ENCODE results near the gene ARSD. TPM values are rescaled to one million over a fixed set of nuclear protein-coding genes. Genes with fewer than 3 reads are reported as not detected.
"Not testable (repeated sequence)": the region's sequence is repeated elsewhere in the genome, so short reads cannot be mapped to it uniquely, and the experiment has no call there.

The ARSD gene
- total RNA-seq, 1 experiment from 2014 or later, result 10.3 TPM

DNA sequence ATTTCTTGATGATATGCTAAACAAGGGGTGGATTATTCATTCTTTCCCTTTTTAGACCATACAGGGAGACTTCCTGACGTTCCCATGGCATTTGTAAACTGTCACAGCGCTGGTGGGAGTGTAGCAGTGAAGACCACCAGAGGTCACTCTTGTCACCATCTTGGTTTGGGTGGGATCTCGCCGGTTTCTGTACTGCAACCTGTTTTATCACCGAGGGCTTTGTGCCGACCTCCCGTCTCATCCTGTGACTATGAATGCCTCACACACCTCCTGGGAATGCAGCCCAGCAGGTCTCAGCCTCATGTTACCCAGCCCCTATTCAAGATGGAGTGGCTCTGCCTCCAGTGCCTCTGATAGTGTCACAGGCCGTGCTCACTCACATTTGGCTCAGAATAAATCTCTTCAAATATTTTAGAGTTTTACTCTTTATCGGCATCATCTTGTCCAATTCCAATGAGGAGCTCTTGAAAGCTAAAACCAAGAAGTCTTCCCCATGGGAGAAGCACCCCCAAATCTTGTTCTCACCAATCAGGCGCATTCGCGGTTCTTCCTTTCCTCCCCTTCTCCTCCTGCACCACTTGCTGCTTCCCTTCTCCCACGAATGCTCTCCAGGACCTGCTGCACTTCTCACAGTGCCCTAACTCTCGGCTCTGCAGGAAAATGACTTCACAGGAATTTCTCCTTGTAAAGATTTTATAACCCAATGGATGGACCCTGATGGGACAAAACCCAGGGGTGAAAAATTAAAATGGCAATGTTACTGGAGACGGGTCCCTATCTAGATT lies 39.2 kb downstream of the ARSD start:
- H3K27me3 ChIP-seq (ENCODE audit: insufficient read depth, low read length); H3K4me1 ChIP-seq (ENCODE audit: insufficient read depth, low read length); H3K79me1 ChIP-seq (ENCODE audit: insufficient read depth, low read depth, low read length, poor library complexity, severe bottlenecking); H3T11ph ChIP-seq (ENCODE audit: low read length); H3K23ac ChIP-seq (ENCODE audit: insufficient read length, low read depth, low read length); H2BK15ac ChIP-seq (ENCODE audit: low read depth, low read length); H4K91ac ChIP-seq (ENCODE audit: insufficient read length, low read depth, low read length); H3K4ac ChIP-seq (ENCODE audit: low read depth, low read length); H3K4me2 ChIP-seq (ENCODE audit: insufficient read depth, insufficient read length, low read length); H3K27me3 Mint-ChIP-seq (ENCODE audit: low read depth); H3K9me3 Mint-ChIP-seq; H2BK5ac ChIP-seq (ENCODE audit: insufficient read length, low read length); H4K20me1 ChIP-seq (ENCODE audit: control insufficient read depth, insufficient read depth, insufficient read length); H3K9ac ChIP-seq (ENCODE audit: extremely low read depth, insufficient read length, low read length); H3K79me2 ChIP-seq (ENCODE audit: insufficient read depth, low read length); H2AFZ ChIP-seq (ENCODE audit: low read length); H2BK120ac ChIP-seq (ENCODE audit: low read depth, low read length, poor library complexity, severe bottlenecking); H3K9me3 ChIP-seq (ENCODE audit: control insufficient read depth, low read depth, low read length); H3K23me2 ChIP-seq (ENCODE audit: insufficient read length, low read depth, low read length, poor library complexity, severe bottlenecking); H3K56ac ChIP-seq (ENCODE audit: insufficient read length, low read depth, low read length); H4K8ac ChIP-seq (replicated peaks; ENCODE audit: insufficient read length, low read depth, low read length): not testable (repeated sequence)
- Histone ChIP-seq H3K27ac (ENCODE audit: insufficient read length, low read depth, low read length) (peak overlapping the region; percentile 36), H2BK12ac (ENCODE audit: insufficient read length, low read depth, low read length) (peak overlapping the region; percentile 100), H3K14ac (ENCODE audit: insufficient read depth, low read length) (peak overlapping the region; percentile 79; the same call in 1 of the 2 replicates), H2AK5ac (ENCODE audit: insufficient read length, low read length) (peak overlapping the region; percentile 62), H4K5ac (ENCODE audit: insufficient read length, low read depth, low read length) (peak overlapping the region; percentile 65), H2BK20ac (ENCODE audit: low read depth, low read length, poor library complexity, severe bottlenecking) (peak overlapping the region; percentile 76), H3K18ac (ENCODE audit: insufficient read length, low read depth, low read length) (peak overlapping the region; percentile 88)
- Mint-ChIP-seq H3K4me3 (peak overlapping the region in 1 of 2 experiments; percentile 32; a peak in 2 of 5 replicates), H3K4me1 (peaks cover 47 to 50% of the 10 kb centered on the region in 2 experiments), H3K36me3 (ENCODE audit: insufficient read depth in 1 of 3, low read depth in 3 of 3) (peaks cover 6 to 17% (median 15%) of the 10 kb centered on the region in 3 experiments; a peak in 6 of 7 replicates), H3K27ac (peak overlapping the region; percentile 31 to 89 (median 73); a peak in 6 of 7 replicates)
- TF ChIP-seq, protein P1, sequence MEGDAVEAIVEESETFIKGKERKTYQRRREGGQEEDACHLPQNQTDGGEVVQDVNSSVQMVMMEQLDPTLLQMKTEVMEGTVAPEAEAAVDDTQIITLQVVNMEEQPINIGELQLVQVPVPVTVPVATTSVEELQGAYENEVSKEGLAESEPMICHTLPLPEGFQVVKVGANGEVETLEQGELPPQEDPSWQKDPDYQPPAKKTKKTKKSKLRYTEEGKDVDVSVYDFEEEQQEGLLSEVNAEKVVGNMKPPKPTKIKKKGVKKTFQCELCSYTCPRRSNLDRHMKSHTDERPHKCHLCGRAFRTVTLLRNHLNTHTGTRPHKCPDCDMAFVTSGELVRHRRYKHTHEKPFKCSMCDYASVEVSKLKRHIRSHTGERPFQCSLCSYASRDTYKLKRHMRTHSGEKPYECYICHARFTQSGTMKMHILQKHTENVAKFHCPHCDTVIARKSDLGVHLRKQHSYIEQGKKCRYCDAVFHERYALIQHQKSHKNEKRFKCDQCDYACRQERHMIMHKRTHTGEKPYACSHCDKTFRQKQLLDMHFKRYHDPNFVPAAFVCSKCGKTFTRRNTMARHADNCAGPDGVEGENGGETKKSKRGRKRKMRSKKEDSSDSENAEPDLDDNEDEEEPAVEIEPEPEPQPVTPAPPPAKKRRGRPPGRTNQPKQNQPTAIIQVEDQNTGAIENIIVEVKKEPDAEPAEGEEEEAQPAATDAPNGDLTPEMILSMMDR (conservative IDR thresholded peaks at IDR 0.05), result peak; percentile 74
- no CpG with 5 or more reads among the region's 15 CpGs for WGBS (ENCODE audit: extremely low coverage, insufficient read length, low lambda C conversion rate)
- peak; percentile 87 for DNase-seq
